ENCODE results near the gene GPR107.

Gene GPR107

GRCh38 chr9:130100681-130101080 lies 47.0 kb downstream of the GPR107 start:
- no peak for DNase-seq (ENCODE audit: low read depth)
- no peak overlapping the region for H3K4me3 ChIP-seq (ENCODE audit: low read depth, low read length)

GRCh38 chr9:130101915-130102314 lies 48.2 kb downstream of the GPR107 start:
- H3K4me3 ChIP-seq (ENCODE audit: low read depth, low read length): no peak overlapping the region
- DNase-seq (ENCODE audit: low read depth): no peak

- DNase-seq (ENCODE audit: low read depth): no peak
- no peak overlapping the region for H3K4me3 ChIP-seq (ENCODE audit: low read depth, low read length)
Observed at GRCh38 chr9:130104491-130105193, 50.9 kb downstream of the GPR107 start.

GRCh38 chr9:130106860-130107233 lies 53.1 kb downstream of the GPR107 start:
- no peak overlapping the region for H3K4me3 ChIP-seq (ENCODE audit: low read depth, low read length)
- no peak for DNase-seq (ENCODE audit: low read depth)

GRCh38 chr9:130107234-130107861 lies 53.6 kb downstream of the GPR107 start:
- no peak overlapping the region for H3K4me3 ChIP-seq (ENCODE audit: low read depth, low read length)
- peak; percentile 43 for DNase-seq (ENCODE audit: low read depth)

- H3K4me3 ChIP-seq (ENCODE audit: low read depth, low read length): no peak overlapping the region
- no peak for DNase-seq (ENCODE audit: low read depth)
Observed at GRCh38 chr9:130107955-130108354, 54.2 kb downstream of the GPR107 start.

- no peak overlapping the region for H3K4me3 ChIP-seq (ENCODE audit: low read depth, low read length)
- no peak for DNase-seq (ENCODE audit: low read depth)
Observed at GRCh38 chr9:130110166-130110565, 56.5 kb downstream of the GPR107 start.

- peak; percentile 51 for DNase-seq (ENCODE audit: low read depth)
- no peak overlapping the region for H3K4me3 ChIP-seq (ENCODE audit: low read depth, low read length)
Observed at GRCh38 chr9:130110596-130111021, 56.9 kb downstream of the GPR107 start.

GRCh38 chr9:130111786-130112537 lies 58.3 kb downstream of the GPR107 start:
- no peak for DNase-seq (ENCODE audit: low read depth)
- no peak overlapping the region for H3K4me3 ChIP-seq (ENCODE audit: low read depth, low read length)

- DNase-seq (ENCODE audit: low read depth): no peak
- H3K4me3 ChIP-seq (ENCODE audit: low read depth, low read length): no peak overlapping the region
Observed at GRCh38 chr9:130112538-130113151, 58.9 kb downstream of the GPR107 start.

GRCh38 chr9:130114741-130115140 lies 61.0 kb downstream of the GPR107 start:
- no peak for DNase-seq (ENCODE audit: low read depth)
- H3K4me3 ChIP-seq (ENCODE audit: low read depth, low read length): no peak overlapping the region

GRCh38 chr9:130116346-130116745 lies 62.6 kb downstream of the GPR107 start:
- H3K4me3 ChIP-seq (ENCODE audit: low read depth, low read length): no peak overlapping the region
- no peak for DNase-seq (ENCODE audit: low read depth)

- no peak overlapping the region for H3K4me3 ChIP-seq (ENCODE audit: low read depth, low read length)
- no peak for DNase-seq (ENCODE audit: low read depth)
Observed at GRCh38 chr9:130117376-130117775, 63.7 kb downstream of the GPR107 start.

- DNase-seq (ENCODE audit: low read depth): peak; percentile 28
Observed at GRCh38 chr9:130117816-130118632, 64.3 kb downstream of the GPR107 start.

GRCh38 chr9:130118841-130119518 lies 65.3 kb downstream of the GPR107 start:
- DNase-seq (ENCODE audit: low read depth): peak; percentile 55
- H3K4me3 ChIP-seq (ENCODE audit: low read depth, low read length): no peak overlapping the region

More at GRCh38 chr9:130117816-130118632, 64.3 kb downstream of the GPR107 start:
- H3K4me3 ChIP-seq (ENCODE audit: low read depth, low read length): no peak overlapping the region

GRCh38 chr9:130119519-130120298 lies 66.0 kb downstream of the GPR107 start:
- H3K4me3 ChIP-seq (ENCODE audit: low read depth, low read length): no peak overlapping the region
- DNase-seq (ENCODE audit: low read depth): no peak

GRCh38 chr9:130120299-130120587 lies 66.5 kb downstream of the GPR107 start:
- H3K4me3 ChIP-seq (ENCODE audit: low read depth, low read length): no peak overlapping the region
- no peak for DNase-seq (ENCODE audit: low read depth)

- no peak for DNase-seq (ENCODE audit: low read depth)
- no peak overlapping the region for H3K4me3 ChIP-seq (ENCODE audit: low read depth, low read length)
Observed at GRCh38 chr9:130120832-130121231, 67.1 kb downstream of the GPR107 start.

Data from skeletal muscle cell (primary cell).